OCI-LY3 (cell line): Measurements from ENCODE around the gene EIF2AK3.
"Not testable (repeated sequence)": the region's sequence is repeated elsewhere in the genome, so short reads cannot be mapped to it uniquely, and the experiment has no call there.

Experiments
- CTCF ChIP-seq: fragments of 200-600, 300-600 bp; sonication (generic); IDR thresholded peaks from 2 replicates; pipeline ENCODE4 v1.5.1; 2014; ENCODE audit warnings: antibody characterized with exemption, low read length, low read depth
- EZH2phosphoT487 ChIP-seq: fragments of 200-600 bp; shearing (Covaris generic); IDR thresholded peaks from 2 replicates; pipeline ENCODE4 v1.6.1; 2018; ENCODE audit warnings: antibody characterized with exemption, mixed run types, low read depth

GRCh38 chr2:88645291-88645882, 18.1 kb upstream of the EIF2AK3 start:
- not testable (repeated sequence) for TF ChIP-seq CTCF, EZH2phosphoT487
